Measurements from ENCODE around the gene USP49. TPM values are rescaled to one million over a fixed set of nuclear protein-coding genes. Genes with fewer than 3 reads are reported as not detected.

USP49 gene
- total and polyA plus RNA-seq, 2 experiments from 2014 or later: 0.97 to 1.2 TPM

GRCh38 chr6:41822021-41822420 lies 73.2 kb downstream of the USP49 start:
- no peak overlapping the region for H3K27ac ChIP-seq
- H3K9ac ChIP-seq: no peak overlapping the region
- no peaks in the 10 kb centered on the region for H3K36me3 ChIP-seq (ENCODE audit: low read depth)
- TF ChIP-seq EZH2phosphoT487 (IDR thresholded peaks at IDR 0.05; ENCODE audit: insufficient read depth, low read depth) (no peak), EZH2 (IDR thresholded peaks at IDR 0.05; ENCODE audit: insufficient read depth, poor library complexity, severe bottlenecking) (no peak)
- in situ Hi-C loops (cut with MboI): no loop called here
- no peaks in the 10 kb centered on the region for H3K9me2 ChIP-seq (ENCODE audit: insufficient read depth)
- no peak for DNase-seq
- no peaks in the 10 kb centered on the region for H4K20me1 ChIP-seq (ENCODE audit: insufficient read depth)
- no peak overlapping the region for H3K4me3 ChIP-seq
- H3K27me3 ChIP-seq (replicated peaks; ENCODE audit: insufficient read depth): no peaks in the 10 kb centered on the region
- no peaks in the 10 kb centered on the region for H3K79me2 ChIP-seq (ENCODE audit: insufficient read depth)
- H3K4me1 ChIP-seq (ENCODE audit: insufficient read depth): no peaks in the 10 kb centered on the region
- H3F3A ChIP-seq (ENCODE audit: insufficient read depth): no peaks in the 10 kb centered on the region
- H2AFZ ChIP-seq: no peak overlapping the region
- no peak overlapping the region for H3K4me2 ChIP-seq (ENCODE audit: unreplicated experiment)
- H3K9me3 ChIP-seq (ENCODE audit: low read depth): no peaks in the 10 kb centered on the region
- WGBS, 2 experiments (ENCODE audit: low coverage in 1 of 2, low lambda C conversion rate in 2 of 2, missing lambda C conversion rate in 2 of 2): 88 to 93% methylated on average over 1 of the region's 1 CpG

DNA sequence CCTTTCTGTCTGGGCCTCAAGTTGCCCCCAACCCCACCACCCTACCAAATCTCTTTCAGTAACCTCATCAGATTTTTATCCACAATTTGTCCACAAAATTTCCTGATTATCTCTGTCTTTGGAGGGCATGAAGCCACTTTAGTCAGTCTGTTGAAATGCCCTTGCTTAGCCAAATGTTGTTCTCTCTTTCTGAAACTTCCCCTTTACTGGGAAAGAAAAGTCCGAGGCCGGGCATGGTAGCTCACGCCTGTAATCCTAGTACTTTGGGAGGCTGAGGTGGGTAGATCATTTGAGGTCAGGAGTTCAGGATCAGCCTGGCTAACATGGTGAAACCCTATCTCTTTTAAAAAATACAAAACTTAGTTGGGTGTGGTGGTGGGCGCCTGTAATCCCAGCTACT lies 73.9 kb downstream of the USP49 start:
- TF ChIP-seq EZH2 (IDR thresholded peaks at IDR 0.05; ENCODE audit: insufficient read depth, poor library complexity, severe bottlenecking) (no peak), EZH2phosphoT487 (IDR thresholded peaks at IDR 0.05; ENCODE audit: insufficient read depth, low read depth) (no peak)
- no peak for DNase-seq
- H3K9me2 ChIP-seq (ENCODE audit: insufficient read depth): no peaks in the 10 kb centered on the region
- no peaks in the 10 kb centered on the region for H3K79me2 ChIP-seq (ENCODE audit: insufficient read depth)
- no peak overlapping the region for H3K4me3 ChIP-seq
- H3K27me3 ChIP-seq (replicated peaks; ENCODE audit: insufficient read depth): no peaks in the 10 kb centered on the region
- no peaks in the 10 kb centered on the region for H4K20me1 ChIP-seq (ENCODE audit: insufficient read depth)
- no peaks in the 10 kb centered on the region for H3K36me3 ChIP-seq (ENCODE audit: low read depth)
- no peak overlapping the region for H2AFZ ChIP-seq
- 93 to 96% methylated on average over 4 of the region's 4 CpGs for WGBS, 2 experiments (ENCODE audit: low coverage in 1 of 2, low lambda C conversion rate in 2 of 2, missing lambda C conversion rate in 2 of 2)
- H3K27ac ChIP-seq: no peak overlapping the region
- no peaks in the 10 kb centered on the region for H3K4me1 ChIP-seq (ENCODE audit: insufficient read depth)
- H3K9ac ChIP-seq: no peak overlapping the region
- H3K4me2 ChIP-seq (ENCODE audit: unreplicated experiment): no peak overlapping the region
- no peaks in the 10 kb centered on the region for H3K9me3 ChIP-seq (ENCODE audit: low read depth)
- in situ Hi-C loops (cut with MboI): no loop called here
- no peaks in the 10 kb centered on the region for H3F3A ChIP-seq (ENCODE audit: insufficient read depth)

DNA sequence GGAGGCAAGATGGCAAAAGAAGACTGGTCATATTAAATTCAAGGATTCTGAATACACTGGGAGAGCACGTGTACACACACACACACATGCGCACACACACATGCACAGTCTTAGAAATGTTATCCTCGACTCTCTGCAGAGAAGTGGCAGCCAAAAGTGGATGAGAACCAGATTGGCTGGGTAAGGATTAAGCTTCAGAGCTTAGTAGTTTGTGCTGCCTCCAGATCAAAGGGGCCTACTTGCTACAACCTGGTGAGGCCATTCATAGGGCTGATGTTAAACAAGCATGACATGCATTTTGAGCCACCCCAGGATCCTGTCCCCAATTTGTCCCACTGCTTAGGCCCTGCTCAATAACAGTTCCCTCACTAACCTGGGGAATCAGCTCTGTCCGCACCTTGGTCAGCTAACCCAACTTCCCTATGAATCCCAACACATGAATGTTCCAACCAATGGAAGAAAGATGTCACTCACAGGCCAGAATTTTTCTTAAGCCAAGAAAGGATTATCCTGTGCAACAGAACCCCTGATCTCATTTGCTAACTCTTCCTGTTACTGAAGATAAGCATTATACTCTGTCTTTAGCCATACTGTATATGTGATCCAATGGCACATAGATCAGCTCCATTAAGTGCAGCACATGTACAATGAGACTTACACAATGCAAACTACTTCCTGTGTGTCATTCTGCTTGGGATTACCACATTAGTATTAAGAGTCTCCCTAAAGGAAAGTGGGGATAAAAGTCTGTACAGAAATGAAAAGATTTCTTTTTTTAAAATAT lies 76.7 kb downstream of the USP49 start:
- H3K9me3 ChIP-seq (ENCODE audit: low read depth): no peaks in the 10 kb centered on the region
- H3K4me1 ChIP-seq (ENCODE audit: insufficient read depth): no peaks in the 10 kb centered on the region
- in situ Hi-C loops (cut with MboI): no loop called here
- H4K20me1 ChIP-seq (ENCODE audit: insufficient read depth): no peaks in the 10 kb centered on the region
- TF ChIP-seq EZH2 (IDR thresholded peaks at IDR 0.05; ENCODE audit: insufficient read depth, poor library complexity, severe bottlenecking): no peak
- no peak for TF ChIP-seq EZH2phosphoT487 (IDR thresholded peaks at IDR 0.05; ENCODE audit: insufficient read depth, low read depth)
- H3K9ac ChIP-seq: no peak overlapping the region
- no peak overlapping the region for H3K4me3 ChIP-seq
- H3K9me2 ChIP-seq (ENCODE audit: insufficient read depth): no peaks in the 10 kb centered on the region
- no peak overlapping the region for H3K4me2 ChIP-seq (ENCODE audit: unreplicated experiment)
- no peaks in the 10 kb centered on the region for H3K79me2 ChIP-seq (ENCODE audit: insufficient read depth)
- no peak overlapping the region for H3K27ac ChIP-seq
- H3K27me3 ChIP-seq (replicated peaks; ENCODE audit: insufficient read depth): no peaks in the 10 kb centered on the region
- DNase-seq: peak; percentile 5
- 65 to 75% methylated on average over 4 of the region's 4 CpGs for WGBS, 2 experiments (ENCODE audit: low coverage in 1 of 2, low lambda C conversion rate in 2 of 2, missing lambda C conversion rate in 2 of 2)
- H2AFZ ChIP-seq: no peak overlapping the region
- H3F3A ChIP-seq (ENCODE audit: insufficient read depth): no peaks in the 10 kb centered on the region
- no peaks in the 10 kb centered on the region for H3K36me3 ChIP-seq (ENCODE audit: low read depth)

DNA sequence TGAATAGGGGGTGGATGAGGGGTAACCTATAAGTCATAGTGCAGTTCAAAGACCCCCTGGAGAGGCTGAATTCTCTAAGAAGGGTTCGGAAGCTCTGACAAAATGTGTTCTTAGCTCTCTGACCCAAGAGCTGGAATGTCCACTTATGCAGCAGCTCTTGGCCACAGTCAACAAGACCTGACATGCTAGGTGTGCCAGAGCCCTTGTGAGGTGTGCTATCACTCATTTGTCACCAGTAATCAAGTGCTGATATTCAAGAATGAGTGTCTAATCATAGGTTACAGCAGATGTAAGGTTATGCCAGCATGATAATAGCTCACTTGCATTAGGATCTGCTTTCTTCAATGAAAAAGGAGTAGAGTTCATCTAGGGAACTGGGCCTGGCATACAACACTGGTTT lies 79.6 kb downstream of the USP49 start:
- Histone ChIP-seq H2AFZ (no peak overlapping the region), H3K9me2 (ENCODE audit: insufficient read depth) (no peaks in the 10 kb centered on the region), H4K20me1 (ENCODE audit: insufficient read depth) (no peaks in the 10 kb centered on the region), H3K4me3 (no peak overlapping the region), H3K4me2 (ENCODE audit: unreplicated experiment) (no peak overlapping the region), H3K27me3 (replicated peaks; ENCODE audit: insufficient read depth) (no peaks in the 10 kb centered on the region), H3K4me1 (ENCODE audit: insufficient read depth) (no peaks in the 10 kb centered on the region), H3K79me2 (ENCODE audit: insufficient read depth) (no peaks in the 10 kb centered on the region), H3K9me3 (ENCODE audit: low read depth) (no peaks in the 10 kb centered on the region), H3K9ac (no peak overlapping the region), H3F3A (ENCODE audit: insufficient read depth) (no peaks in the 10 kb centered on the region), H3K27ac (no peak overlapping the region), H3K36me3 (ENCODE audit: low read depth) (no peaks in the 10 kb centered on the region)
- no peak for DNase-seq
- TF ChIP-seq EZH2phosphoT487 (IDR thresholded peaks at IDR 0.05; ENCODE audit: insufficient read depth, low read depth): no peak
- TF ChIP-seq EZH2 (IDR thresholded peaks at IDR 0.05; ENCODE audit: insufficient read depth, poor library complexity, severe bottlenecking): no peak
- WGBS, 2 experiments (ENCODE audit: low coverage in 1 of 2, low lambda C conversion rate in 2 of 2, missing lambda C conversion rate in 2 of 2): 94 to 100% methylated on average over 1 of the region's 1 CpG
- in situ Hi-C loops (cut with MboI): no loop called here

All from GM23248 (cell line).